Astrocyte (in vitro differentiated cells and primary cell): ENCODE results near the gene METTL9.
"Not testable (repeated sequence)": the region's sequence is repeated elsewhere in the genome, so short reads cannot be mapped to it uniquely, and the experiment has no call there.

Experiments used
- EZH2 ChIP-seq: IDR thresholded peaks from 2 replicates; pipeline ENCODE4 v1.6.1; 2012; ENCODE audit warnings: mild to moderate bottlenecking, low read length, inconsistent platforms; ENCODE audit not compliant: insufficient read depth
- TF ChIP-seq, protein P1 (sequence below): IDR thresholded peaks from 2 replicates; pipeline ENCODE4 v1.5.1; 2011; ENCODE audit warnings: low read depth, mild to moderate bottlenecking, inconsistent platforms, low read length, moderate library complexity; ENCODE audit not compliant: insufficient read depth

DNA sequence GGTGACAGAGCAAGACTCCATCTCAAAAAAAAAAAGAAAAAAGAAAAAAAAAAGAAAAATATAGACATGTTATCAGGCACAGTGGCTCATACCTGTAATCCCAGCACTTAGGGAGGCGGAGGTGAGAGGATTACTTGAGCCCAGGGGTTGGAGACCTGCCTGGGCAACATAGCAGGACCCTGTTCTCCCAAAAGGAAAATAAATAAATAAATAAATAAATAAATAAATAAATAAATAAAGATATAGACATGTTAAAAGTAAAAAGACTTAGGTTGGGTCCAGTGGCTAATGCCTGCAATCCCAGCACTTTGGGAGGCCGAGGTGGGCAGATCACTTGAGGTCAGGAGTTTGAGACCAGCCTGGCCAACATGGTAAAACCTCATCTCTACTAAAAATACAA lies 23.1 kb upstream of the METTL9 start:
- TF ChIP-seq, protein P1, sequence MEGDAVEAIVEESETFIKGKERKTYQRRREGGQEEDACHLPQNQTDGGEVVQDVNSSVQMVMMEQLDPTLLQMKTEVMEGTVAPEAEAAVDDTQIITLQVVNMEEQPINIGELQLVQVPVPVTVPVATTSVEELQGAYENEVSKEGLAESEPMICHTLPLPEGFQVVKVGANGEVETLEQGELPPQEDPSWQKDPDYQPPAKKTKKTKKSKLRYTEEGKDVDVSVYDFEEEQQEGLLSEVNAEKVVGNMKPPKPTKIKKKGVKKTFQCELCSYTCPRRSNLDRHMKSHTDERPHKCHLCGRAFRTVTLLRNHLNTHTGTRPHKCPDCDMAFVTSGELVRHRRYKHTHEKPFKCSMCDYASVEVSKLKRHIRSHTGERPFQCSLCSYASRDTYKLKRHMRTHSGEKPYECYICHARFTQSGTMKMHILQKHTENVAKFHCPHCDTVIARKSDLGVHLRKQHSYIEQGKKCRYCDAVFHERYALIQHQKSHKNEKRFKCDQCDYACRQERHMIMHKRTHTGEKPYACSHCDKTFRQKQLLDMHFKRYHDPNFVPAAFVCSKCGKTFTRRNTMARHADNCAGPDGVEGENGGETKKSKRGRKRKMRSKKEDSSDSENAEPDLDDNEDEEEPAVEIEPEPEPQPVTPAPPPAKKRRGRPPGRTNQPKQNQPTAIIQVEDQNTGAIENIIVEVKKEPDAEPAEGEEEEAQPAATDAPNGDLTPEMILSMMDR = not testable (repeated sequence)
- not testable (repeated sequence) for TF ChIP-seq EZH2
